Neural cell (in vitro differentiated cells): ENCODE data around the gene GSTP1. TPM values are rescaled to one million over a fixed set of nuclear protein-coding genes. Genes with fewer than 3 reads are reported as not detected.

Experiments
- H2AFZ ChIP-seq: fragments of 200-600, 300-800 bp; sonication (generic), shearing (Covaris generic); 2 replicates; pipeline ENCODE4 v1.6.0; 2014; ENCODE audit warnings: low read depth, mild to moderate bottlenecking, antibody characterized with exemption, low read length, moderate library complexity
- H3F3A ChIP-seq: fragments of 200-600 bp; shearing (Covaris generic); 2 replicates; pipeline ENCODE4 v1.6.1; 2016; ENCODE audit warnings: mild to moderate bottlenecking, moderate library complexity, mixed read lengths, antibody characterized with exemption, low read length; ENCODE audit not compliant: insufficient read depth, poor library complexity, severe bottlenecking
- H3K27ac ChIP-seq: fragments of 200-600, 300-800 bp; sonication (generic), shearing (Covaris generic); 2 replicates; pipeline ENCODE4 v1.5.1; 2014; ENCODE audit warnings: mild to moderate bottlenecking, low read length, moderate library complexity
- H3K27me3 ChIP-seq: fragments of 300-800, 200-600 bp; sonication (generic), shearing (Covaris generic); 2 replicates; pipeline ENCODE4 v1.6.0; 2014; ENCODE audit warnings: mild to moderate bottlenecking, low read depth, low read length, moderate library complexity; ENCODE audit not compliant: insufficient read depth
- H3K36me3 ChIP-seq: fragments of 300-800, 200-600 bp; sonication (generic), shearing (Covaris generic); 2 replicates; pipeline ENCODE4 v1.5.1; 2014; ENCODE audit warnings: mild to moderate bottlenecking, antibody characterized with exemption, low read length, moderate library complexity; ENCODE audit not compliant: insufficient read depth
- H3K4me2 ChIP-seq: fragments of 300-800, 200-600 bp; sonication (generic), shearing (Covaris generic); 2 replicates; pipeline ENCODE4 v1.6.0; 2014; ENCODE audit warnings: mild to moderate bottlenecking, low read length
- H3K4me3 ChIP-seq: fragments of 300-800, 200-600 bp; sonication (generic), shearing (Covaris generic); 2 replicates; pipeline ENCODE4 v1.5.1; 2014; ENCODE audit warnings: mild to moderate bottlenecking, low read length, moderate library complexity
- H3K79me2 ChIP-seq: fragments of 200-600 bp; shearing (Covaris generic); replicated peaks from 2 replicates; pipeline ENCODE4 v1.6.0; 2014; ENCODE audit warnings: mild to moderate bottlenecking, low read length, moderate library complexity; ENCODE audit not compliant: insufficient read depth
- H3K9ac ChIP-seq: fragments of 300-800, 200-600 bp; sonication (generic), shearing (Covaris generic); 2 replicates; pipeline ENCODE4 v1.6.1; 2016; ENCODE audit warnings: mild to moderate bottlenecking, low read length, mixed read lengths
- H3K9me2 ChIP-seq: fragments of 200-600 bp; shearing (Covaris generic); 2 replicates; pipeline ENCODE4 v1.6.1; 2016; ENCODE audit warnings: mild to moderate bottlenecking, low read length, mixed read lengths; ENCODE audit not compliant: insufficient read depth
- H3K9me3 ChIP-seq: fragments of 200-600, 300-800 bp; sonication (generic), shearing (Covaris generic); 2 replicates; pipeline ENCODE4 v1.6.1; 2016; ENCODE audit warnings: mild to moderate bottlenecking, mixed run types, low read length, moderate library complexity, mixed read lengths
- H4K20me1 ChIP-seq: fragments of 200-600 bp; shearing (Covaris generic); 2 replicates; pipeline ENCODE4 v1.6.1; 2016; ENCODE audit warnings: mild to moderate bottlenecking, mixed run types; ENCODE audit not compliant: insufficient read depth
- EP300 ChIP-seq: fragments of 450-650 bp; conservative IDR thresholded peaks from 2 replicates; pipeline ENCODE4 v1.6.1; 2014; ENCODE audit warnings: antibody characterized with exemption, mild to moderate bottlenecking, moderate library complexity; ENCODE audit not compliant: poor library complexity, severe bottlenecking
- EZH2 ChIP-seq: fragments of 200-600, 300-800 bp; shearing (Covaris generic), sonication (generic); IDR thresholded peaks from 2 replicates; pipeline ENCODE4 v1.6.1; 2014; ENCODE audit warnings: antibody characterized with exemption, low read length, borderline replicate concordance, mild to moderate bottlenecking; ENCODE audit not compliant: insufficient read depth, poor library complexity, severe bottlenecking
- MXI1 ChIP-seq: fragments of 450-650 bp; conservative IDR thresholded peaks from 2 replicates; pipeline ENCODE4 v1.6.1; 2014; ENCODE audit warnings: antibody characterized with exemption, mild to moderate bottlenecking; ENCODE audit not compliant: poor library complexity, severe bottlenecking
- RAD21 ChIP-seq: fragments of 450-650 bp; conservative IDR thresholded peaks from 2 replicates; pipeline ENCODE4 v1.6.1; 2014; ENCODE audit warnings: antibody characterized with exemption, mild to moderate bottlenecking, moderate library complexity
- SMC3 ChIP-seq: fragments of 450-650 bp; conservative IDR thresholded peaks from 2 replicates; pipeline ENCODE4 v1.6.1; 2014; ENCODE audit warnings: antibody characterized with exemption, mild to moderate bottlenecking, moderate library complexity; ENCODE audit not compliant: poor library complexity
- TAF1 ChIP-seq: IDR thresholded peaks from 2 replicates; pipeline ENCODE4 v1.6.1; 2012; ENCODE audit warnings: low read depth
- polyA plus RNA-seq: library from polyadenylated mRNA; depleted of rRNA; stranded (reverse); fragments of >200 nt; gene quantifications from 2 replicates; pipeline ENCODE4 v1.2.3, GENCODE V29; 2014
- TF ChIP-seq, protein P1 (sequence below): IDR thresholded peaks from 2 replicates; pipeline ENCODE4 v1.6.1; 2012; ENCODE audit warnings: borderline replicate concordance
- TF ChIP-seq, protein P2 (sequence below): fragments of 450-650 bp; IDR thresholded peaks from 2 replicates; pipeline ENCODE4 v1.5.1; 2014; ENCODE audit warnings: antibody characterized with exemption, mild to moderate bottlenecking, moderate library complexity; ENCODE audit not compliant: poor library complexity, severe bottlenecking

GSTP1 gene
- polyA plus RNA-seq, 1 donor from 2014 or later, result 94.6 TPM

DNA sequence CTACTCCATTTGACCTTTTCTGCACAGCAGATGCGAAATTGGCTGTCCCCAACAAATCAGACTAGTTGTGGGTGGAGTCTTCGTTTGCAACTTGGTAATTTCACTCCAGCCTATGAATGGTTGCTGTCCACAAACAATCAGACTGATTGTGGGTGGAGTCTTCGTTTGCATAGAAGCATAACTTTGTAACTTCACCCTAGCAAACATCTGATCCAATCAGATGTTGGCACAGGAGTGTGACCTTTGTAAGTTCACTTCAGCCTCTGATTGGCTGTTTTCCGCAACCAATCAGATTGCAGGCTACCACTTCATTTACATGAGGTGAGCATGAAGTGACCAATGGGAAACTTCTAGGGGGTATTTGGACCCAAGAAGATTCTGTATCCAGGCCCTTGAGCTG is 44.1 kb upstream of the GSTP1 start:
- Histone ChIP-seq H3K9ac (no peak overlapping the region), H3K27me3 (no peaks in the 10 kb centered on the region), H3K9me2 (no peaks in the 10 kb centered on the region), H3K36me3 (no peaks in the 10 kb centered on the region), H3K9me3 (no peaks in the 10 kb centered on the region), H2AFZ (no peak overlapping the region), H4K20me1 (no peaks in the 10 kb centered on the region), H3K4me2 (no peak overlapping the region), H3K4me3 (no peak overlapping the region), H3K27ac (no peak overlapping the region), H3K79me2 (no peaks in the 10 kb centered on the region), H3F3A (no peaks in the 10 kb centered on the region)
- TF ChIP-seq, protein P1, sequence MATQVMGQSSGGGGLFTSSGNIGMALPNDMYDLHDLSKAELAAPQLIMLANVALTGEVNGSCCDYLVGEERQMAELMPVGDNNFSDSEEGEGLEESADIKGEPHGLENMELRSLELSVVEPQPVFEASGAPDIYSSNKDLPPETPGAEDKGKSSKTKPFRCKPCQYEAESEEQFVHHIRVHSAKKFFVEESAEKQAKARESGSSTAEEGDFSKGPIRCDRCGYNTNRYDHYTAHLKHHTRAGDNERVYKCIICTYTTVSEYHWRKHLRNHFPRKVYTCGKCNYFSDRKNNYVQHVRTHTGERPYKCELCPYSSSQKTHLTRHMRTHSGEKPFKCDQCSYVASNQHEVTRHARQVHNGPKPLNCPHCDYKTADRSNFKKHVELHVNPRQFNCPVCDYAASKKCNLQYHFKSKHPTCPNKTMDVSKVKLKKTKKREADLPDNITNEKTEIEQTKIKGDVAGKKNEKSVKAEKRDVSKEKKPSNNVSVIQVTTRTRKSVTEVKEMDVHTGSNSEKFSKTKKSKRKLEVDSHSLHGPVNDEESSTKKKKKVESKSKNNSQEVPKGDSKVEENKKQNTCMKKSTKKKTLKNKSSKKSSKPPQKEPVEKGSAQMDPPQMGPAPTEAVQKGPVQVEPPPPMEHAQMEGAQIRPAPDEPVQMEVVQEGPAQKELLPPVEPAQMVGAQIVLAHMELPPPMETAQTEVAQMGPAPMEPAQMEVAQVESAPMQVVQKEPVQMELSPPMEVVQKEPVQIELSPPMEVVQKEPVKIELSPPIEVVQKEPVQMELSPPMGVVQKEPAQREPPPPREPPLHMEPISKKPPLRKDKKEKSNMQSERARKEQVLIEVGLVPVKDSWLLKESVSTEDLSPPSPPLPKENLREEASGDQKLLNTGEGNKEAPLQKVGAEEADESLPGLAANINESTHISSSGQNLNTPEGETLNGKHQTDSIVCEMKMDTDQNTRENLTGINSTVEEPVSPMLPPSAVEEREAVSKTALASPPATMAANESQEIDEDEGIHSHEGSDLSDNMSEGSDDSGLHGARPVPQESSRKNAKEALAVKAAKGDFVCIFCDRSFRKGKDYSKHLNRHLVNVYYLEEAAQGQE, result no peak
- no peak for TF ChIP-seq SMC3

DNA sequence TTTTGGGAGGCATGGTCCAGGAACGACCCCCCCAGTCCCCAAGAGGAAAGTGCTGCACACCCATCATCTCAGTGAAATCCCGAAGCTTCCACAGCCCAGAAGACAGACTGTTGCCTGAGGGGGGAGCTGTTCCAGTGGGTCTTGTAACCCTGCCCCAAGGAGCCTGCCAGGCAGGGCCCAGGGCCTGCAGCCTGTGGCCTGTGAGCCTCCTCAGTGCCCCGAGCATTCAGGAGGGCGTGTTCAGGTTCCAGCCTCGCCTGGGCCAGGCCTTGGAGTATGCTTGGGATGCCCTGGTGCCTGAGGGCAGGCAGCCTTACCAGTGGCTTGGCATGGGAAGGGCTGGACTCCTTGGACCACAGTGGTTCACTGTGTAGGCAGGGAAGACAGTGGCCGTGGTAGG is 42.4 kb upstream of the GSTP1 start:
- no peaks in the 10 kb centered on the region for H3F3A ChIP-seq
- no peaks in the 10 kb centered on the region for H3K9me3 ChIP-seq
- no peak overlapping the region for H3K4me3 ChIP-seq

DNA sequence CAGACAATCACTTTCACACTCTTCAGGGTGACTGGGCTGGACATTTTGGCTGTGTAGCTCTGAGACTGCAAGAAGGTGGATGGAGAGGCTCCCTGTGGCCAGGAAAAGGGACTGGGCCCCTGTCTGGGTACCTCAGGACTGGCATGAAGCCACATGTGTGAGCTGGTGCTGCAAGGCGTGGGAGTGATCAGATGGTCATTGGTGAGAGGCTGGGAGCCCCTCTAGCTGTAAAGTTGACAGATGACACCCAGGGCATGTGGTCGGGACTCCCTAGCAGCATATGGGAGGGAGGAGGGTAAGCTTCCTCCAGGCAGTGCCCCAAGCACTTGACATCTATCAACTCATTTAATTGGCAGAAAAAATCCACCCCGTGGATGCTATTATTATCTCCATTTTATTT is 41.4 kb upstream of the GSTP1 start:
- H3K4me2 ChIP-seq, result no peak overlapping the region
- no peak overlapping the region for H3K27ac ChIP-seq
- no peaks in the 10 kb centered on the region for H4K20me1 ChIP-seq
- H3K79me2 ChIP-seq, result no peaks in the 10 kb centered on the region
- no peak overlapping the region for H3K4me3 ChIP-seq
- no peaks in the 10 kb centered on the region for H3K9me3 ChIP-seq
- H3K27me3 ChIP-seq, result no peaks in the 10 kb centered on the region
- H3F3A ChIP-seq, result no peaks in the 10 kb centered on the region
- H3K36me3 ChIP-seq, result no peaks in the 10 kb centered on the region
- H3K9ac ChIP-seq, result no peak overlapping the region
- H2AFZ ChIP-seq, result no peak overlapping the region
- H3K9me2 ChIP-seq, result no peaks in the 10 kb centered on the region
- TF ChIP-seq, protein P2, sequence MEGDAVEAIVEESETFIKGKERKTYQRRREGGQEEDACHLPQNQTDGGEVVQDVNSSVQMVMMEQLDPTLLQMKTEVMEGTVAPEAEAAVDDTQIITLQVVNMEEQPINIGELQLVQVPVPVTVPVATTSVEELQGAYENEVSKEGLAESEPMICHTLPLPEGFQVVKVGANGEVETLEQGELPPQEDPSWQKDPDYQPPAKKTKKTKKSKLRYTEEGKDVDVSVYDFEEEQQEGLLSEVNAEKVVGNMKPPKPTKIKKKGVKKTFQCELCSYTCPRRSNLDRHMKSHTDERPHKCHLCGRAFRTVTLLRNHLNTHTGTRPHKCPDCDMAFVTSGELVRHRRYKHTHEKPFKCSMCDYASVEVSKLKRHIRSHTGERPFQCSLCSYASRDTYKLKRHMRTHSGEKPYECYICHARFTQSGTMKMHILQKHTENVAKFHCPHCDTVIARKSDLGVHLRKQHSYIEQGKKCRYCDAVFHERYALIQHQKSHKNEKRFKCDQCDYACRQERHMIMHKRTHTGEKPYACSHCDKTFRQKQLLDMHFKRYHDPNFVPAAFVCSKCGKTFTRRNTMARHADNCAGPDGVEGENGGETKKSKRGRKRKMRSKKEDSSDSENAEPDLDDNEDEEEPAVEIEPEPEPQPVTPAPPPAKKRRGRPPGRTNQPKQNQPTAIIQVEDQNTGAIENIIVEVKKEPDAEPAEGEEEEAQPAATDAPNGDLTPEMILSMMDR, result no peak
- TF ChIP-seq EZH2 (no peak), EP300 (no peak), RAD21 (no peak), TAF1 (no peak), MXI1 (no peak), SMC3 (no peak)

More for the DNA sequence above, 42.4 kb upstream of the GSTP1 start:
- no peak overlapping the region for H2AFZ ChIP-seq
- H3K27ac ChIP-seq, result no peak overlapping the region
- no peaks in the 10 kb centered on the region for H3K27me3 ChIP-seq
- H4K20me1 ChIP-seq, result no peaks in the 10 kb centered on the region
- H3K36me3 ChIP-seq, result no peaks in the 10 kb centered on the region
- TF ChIP-seq, protein P1, result no peak
- TF ChIP-seq RAD21, result no peak
- no peak overlapping the region for H3K9ac ChIP-seq
- H3K79me2 ChIP-seq, result no peaks in the 10 kb centered on the region
- no peaks in the 10 kb centered on the region for H3K9me2 ChIP-seq
- H3K4me2 ChIP-seq, result no peak overlapping the region
